Stimulated activated CD4-positive, alpha-beta T cell treated with anti-CD3 and anti-CD28 coated beads, Interleukin-12 subunit alpha, Interleukin-12 subunit beta, amount 100 ng/mL, for 4 hours (primary cell): ENCODE results near the gene CDH13.

Source experiments
- DNase-seq: peaks from one replicate; pipeline ENCODE4 v3.0.0-alpha.2; 2020

The CDH13 gene

DNA sequence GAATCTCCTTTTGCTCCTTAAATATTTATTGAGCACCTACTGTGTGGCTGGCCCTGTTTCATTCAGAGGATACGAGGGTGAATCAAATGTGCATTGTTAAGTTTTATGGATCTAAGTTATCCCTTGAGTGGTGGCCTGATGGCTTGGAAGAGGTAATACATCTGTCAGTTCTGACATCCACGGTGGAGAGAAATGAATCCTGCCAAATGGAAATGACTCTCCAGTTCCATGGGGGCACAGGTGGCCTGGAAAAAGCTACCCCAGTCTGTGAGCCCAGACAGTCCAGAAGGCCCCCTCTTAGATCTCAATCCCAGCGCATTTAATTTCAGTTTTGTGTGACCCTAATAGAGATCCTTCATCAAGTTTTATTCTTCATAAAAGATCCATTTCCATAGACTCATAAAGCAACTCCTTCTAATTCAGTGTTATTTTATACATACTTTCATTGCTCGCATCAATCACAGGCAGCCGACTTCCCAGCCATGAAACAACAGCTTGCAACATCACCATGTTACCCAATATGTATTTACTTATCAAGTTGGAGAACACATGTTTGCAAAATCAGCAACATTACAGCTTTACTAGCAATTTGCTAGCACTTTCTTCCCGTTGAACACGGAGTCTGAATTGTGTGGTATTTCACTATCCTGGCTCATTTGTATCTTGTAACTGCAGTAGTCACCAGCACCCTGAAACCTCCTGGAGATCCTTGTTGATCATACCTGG, 846.2 kb downstream of the CDH13 start:
- DNase-seq: no peak

GRCh38 chr16:83473926-83474650, 847.3 kb downstream of the CDH13 start:
- no peak for DNase-seq

GRCh38 chr16:83475108-83475507, 848.3 kb downstream of the CDH13 start:
- DNase-seq: no peak

- no peak for DNase-seq
Observed at GRCh38 chr16:83481589-83481988, 854.8 kb downstream of the CDH13 start.

- no peak for DNase-seq
Observed at GRCh38 chr16:83482545-83483162, 855.9 kb downstream of the CDH13 start.

DNA sequence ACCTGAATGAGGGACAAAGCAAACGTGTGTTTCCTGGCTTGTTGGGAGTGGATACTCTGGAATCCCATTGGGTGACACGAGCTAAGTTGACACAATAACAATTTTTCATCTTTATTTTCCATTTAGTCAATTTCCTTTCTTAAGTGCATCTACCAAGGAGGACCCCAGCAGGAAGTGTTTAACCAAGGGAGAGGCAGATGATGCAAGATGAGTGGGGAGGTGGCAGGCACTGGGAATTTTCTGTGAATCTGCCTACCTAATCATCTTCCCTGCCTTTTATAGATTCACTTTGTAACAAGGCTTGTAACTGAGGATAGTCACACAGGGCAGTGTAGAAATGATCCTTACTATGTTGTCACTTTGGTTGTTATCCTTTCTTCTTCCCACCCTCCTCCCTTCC, 863.3 kb downstream of the CDH13 start:
- DNase-seq: no peak

DNA sequence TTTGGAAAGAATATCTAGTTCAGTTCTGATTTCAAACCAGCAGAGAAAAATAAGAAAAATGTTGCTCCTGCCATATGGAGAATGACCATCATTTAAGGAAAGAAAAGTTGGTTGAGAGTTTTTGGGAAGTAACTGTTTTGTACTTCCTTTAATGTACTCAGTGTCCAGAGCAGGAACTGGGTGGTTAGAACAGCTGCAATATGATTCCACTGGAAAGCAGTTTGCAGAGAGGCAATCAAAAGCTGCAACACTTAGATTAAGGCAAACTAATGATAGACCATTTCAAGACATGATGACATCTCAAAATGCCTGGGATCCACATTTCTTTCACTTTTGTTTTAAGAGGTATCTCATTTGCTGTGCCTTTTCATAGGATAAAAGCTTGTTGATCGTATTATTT, 867.7 kb downstream of the CDH13 start:
- DNase-seq: no peak

GRCh38 chr16:83501481-83501880, 874.7 kb downstream of the CDH13 start:
- DNase-seq: no peak

- DNase-seq: no peak
Observed at GRCh38 chr16:83508295-83508694, 881.5 kb downstream of the CDH13 start.

- no peak for DNase-seq
Observed at GRCh38 chr16:83509316-83509715, 882.5 kb downstream of the CDH13 start.

DNA sequence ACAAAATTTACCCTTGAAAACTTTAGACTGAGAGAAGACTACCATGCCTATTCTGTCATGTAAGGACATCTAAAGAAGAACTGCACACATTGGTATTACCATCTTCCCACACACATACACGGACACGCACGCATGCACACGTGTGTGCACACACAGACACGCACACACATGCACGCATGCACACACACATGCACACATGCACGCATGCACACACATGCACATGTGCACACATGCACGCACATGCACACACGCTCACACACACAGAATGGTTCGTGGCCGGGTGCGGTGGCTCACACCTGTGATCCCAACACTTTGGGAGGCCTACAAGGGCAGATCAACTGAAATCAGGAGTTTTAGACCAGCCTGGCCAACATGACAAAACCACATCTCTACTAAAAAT, 884.1 kb downstream of the CDH13 start:
- DNase-seq: no peak

DNA sequence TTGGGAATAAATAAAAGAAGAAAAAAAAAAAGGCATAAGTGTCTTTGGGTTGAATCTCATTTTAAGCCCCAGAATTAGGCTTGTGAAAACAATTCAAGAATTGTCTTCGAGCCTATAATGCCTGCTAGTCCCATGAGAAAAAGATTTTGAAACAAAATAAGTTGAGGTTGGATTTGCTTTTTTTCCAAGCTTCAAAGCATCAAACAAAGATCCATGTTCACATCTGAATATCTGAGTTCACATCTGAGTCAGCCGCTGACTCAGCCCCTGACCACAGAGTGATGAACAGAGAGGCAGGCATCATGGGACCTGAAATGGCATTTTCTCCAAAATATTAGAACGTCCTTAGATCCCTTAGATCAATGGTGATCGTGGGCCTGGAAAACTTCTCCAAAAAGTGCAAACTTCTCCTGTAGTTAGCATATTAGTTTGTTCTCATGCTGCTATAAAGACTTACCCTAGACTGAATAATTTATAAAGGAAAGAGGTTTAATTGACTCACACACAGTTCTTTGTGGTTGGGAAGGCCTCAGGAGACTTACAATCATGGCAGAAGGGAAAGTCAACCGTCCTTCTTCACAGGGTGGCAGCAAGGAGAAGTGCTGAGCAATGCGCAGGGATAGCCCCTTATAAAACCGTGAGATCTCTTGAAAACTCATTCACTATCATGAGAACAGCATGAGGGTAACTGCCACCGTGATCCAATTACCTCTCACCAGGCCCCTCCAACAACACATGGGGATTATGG, 886.4 kb downstream of the CDH13 start:
- DNase-seq: no peak

GRCh38 chr16:83515395-83515794, 888.6 kb downstream of the CDH13 start:
- DNase-seq: no peak

- no peak for DNase-seq
Observed at GRCh38 chr16:83516931-83517330, 890.2 kb downstream of the CDH13 start.

DNA sequence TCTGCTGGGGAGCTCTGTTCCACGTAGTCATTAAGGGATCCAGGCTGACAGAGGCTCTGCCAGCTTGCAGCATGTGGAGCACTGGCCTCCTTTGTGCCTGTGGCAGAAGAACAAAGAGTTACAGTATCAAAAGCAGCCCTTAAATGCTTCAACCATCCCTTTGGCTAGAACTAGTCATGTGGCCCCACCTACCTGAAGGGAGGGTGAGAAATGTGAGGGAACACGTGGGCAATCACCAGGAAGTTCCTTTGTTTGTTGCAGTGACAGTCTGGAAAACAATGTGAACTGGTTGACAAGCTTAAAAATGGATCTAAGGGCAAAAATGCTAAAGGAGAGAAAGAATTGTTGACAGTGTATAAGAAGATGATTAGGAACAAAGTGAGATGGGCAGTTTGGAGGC, 890.6 kb downstream of the CDH13 start:
- DNase-seq: no peak

DNA sequence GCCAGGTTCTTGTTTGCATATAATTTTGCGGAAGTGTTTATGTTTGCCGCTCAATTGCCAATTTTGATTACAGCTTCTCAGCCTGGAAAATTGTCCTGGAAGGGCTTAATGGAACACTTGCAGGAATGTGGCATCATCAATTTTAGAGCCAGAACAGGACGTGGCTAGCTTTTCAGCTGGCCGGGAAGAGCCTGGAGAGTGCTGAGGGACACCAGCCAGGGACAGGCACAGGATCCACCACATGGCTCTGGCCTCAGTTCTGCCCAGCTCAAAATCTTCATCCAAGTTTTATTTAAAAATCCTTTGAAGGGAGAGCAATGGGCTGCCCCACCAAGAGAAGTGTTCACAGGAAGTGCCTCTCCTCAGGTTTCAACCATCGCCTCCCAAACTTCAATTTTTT, 893.8 kb downstream of the CDH13 start:
- no peak for DNase-seq

DNA sequence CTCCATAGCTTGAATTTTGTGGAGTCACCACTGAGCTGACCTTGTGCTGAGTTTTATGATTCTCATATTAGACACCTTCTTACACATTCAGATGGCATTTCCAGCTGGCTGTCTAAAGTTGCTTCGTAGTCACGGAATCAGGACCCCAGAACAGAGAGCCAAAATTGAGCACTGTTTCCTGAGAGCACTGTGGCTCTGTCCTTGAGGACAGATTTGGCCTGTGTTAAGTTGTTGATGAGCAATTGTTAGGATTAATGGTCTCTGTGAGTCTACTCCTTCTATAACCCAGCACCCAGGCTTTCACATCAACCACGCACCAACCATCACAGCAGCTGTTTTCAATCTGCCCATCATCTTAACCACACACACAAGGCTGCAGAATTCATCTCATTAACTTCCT, 903.5 kb downstream of the CDH13 start:
- DNase-seq: no peak

GRCh38 chr16:83532634-83533033, 905.9 kb downstream of the CDH13 start:
- DNase-seq: no peak

DNA sequence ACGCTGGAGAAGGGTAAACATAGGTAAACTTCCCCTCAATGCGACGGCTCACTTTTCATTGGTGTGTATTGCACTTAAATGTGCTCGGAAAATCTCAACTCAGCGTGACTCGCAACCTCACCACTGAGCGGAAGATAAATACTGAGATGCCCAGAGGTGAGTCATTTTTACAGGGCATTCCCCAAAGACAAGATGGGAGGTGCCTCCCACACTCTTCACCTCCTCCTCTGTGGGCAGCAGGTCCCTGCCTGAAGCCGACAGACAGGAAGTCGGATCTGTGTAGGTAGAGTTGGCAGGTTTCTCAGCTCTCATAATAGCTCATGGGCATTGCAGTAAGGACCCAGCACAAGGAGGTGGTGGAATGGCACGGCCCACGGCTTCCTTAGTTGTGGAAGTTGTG, 906.4 kb downstream of the CDH13 start:
- no peak for DNase-seq

GRCh38 chr16:83538707-83539106, 911.9 kb downstream of the CDH13 start:
- no peak for DNase-seq

DNA sequence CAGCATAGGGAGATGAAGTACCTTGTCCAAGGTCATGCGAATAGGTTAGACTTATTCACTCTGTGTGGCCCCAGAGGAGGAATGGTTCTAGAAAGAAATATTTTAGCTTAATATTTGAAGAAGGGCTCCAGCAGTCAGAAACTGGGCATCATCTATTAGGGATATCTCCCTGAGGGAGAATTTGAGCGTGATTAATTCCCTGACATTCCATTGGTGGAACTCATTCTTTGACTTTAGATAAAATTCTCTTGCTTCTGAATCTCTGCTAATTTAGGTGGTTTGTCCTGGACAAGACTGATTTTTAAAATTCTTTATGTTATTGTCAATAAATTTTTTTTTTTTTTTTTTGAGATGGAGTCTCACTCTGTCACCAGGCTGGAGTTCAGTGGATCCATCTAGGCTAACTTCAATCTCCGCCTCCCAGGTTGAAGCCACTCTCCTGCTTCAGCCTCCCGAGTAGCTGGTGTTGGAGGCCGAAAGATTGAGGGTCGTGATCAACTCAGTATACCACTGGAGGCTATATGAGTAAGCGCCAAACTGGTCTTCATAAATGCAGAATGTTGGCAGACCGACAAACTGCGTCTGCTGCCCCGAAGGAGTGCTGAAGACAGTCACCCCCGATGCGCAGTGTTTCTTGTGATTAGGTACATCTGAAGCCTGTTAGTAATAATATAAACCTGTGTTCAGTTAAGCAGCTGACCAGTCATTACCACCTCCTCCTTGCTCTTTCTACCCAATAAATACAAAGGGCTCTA, 913.1 kb downstream of the CDH13 start:
- no peak for DNase-seq

GRCh38 chr16:83541231-83541630, 914.5 kb downstream of the CDH13 start:
- no peak for DNase-seq

DNA sequence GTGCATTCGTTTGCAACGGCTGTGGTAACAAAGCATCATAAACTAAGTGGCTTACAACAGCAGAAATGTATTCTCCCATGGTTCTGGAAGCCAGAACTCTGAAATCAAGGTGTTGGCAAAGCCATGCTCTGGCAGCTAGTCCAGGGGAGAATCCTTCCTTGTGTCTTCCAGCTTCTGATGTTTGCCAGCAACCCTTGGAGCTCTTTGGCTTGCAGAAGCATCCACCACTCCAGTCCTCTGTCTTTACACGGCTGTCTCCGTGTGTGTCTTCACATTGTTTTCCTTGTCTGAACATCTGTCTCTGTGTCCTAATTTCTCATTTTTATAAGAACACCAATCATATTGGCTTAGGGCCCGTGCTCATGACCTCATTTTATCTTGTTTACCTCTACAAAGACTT, 915.7 kb downstream of the CDH13 start:
- no peak for DNase-seq
